Heart right ventricle (tissue), 16 donors: Measurements from ENCODE around the gene DAGLB. TPM values are rescaled to one million over a fixed set of nuclear protein-coding genes. Genes with fewer than 3 reads are reported as not detected.

Source experiments
- ATAC-seq, 8 donors: fragments of 200-7000 bp; cut with Tn5 transposase; one replicate each; pipeline ENCODE4 v1.9.1; 2020; ENCODE audit warnings: mild to moderate bottlenecking in 8 of 8, moderate library complexity in 8 of 8, moderate number of reproducible peaks in 1 of 8
- DNase-seq, 2 donors: peaks; one replicate each; pipeline ENCODE4 v3.0.0-alpha.2; 2020
- H3K27ac ChIP-seq, 10 donors: fragments of 200-600 bp; sonication (generic) in 2 of 10; one replicate each; pipeline versions ENCODE4 v1.5.0 to v1.8.0; 2020 to 2022; ENCODE audit warnings: mild to moderate bottlenecking in 3 of 10
- H3K27me3 ChIP-seq, 7 donors: fragments of 200-600 bp; one replicate each; pipeline ENCODE4 v1.8.0; 2021 to 2022; ENCODE audit warnings: mild to moderate bottlenecking in 2 of 7
- H3K36me3 ChIP-seq, 9 donors: fragments of 200-600 bp; sonication (generic) in 1 of 9; one replicate each; pipeline versions ENCODE4 v1.5.0 to v1.8.0; 2020 to 2022; ENCODE audit warnings: mild to moderate bottlenecking in 2 of 9
- H3K4me1 ChIP-seq, 9 donors: fragments of 200-600 bp; sonication (generic) in 1 of 9; one replicate each; pipeline versions ENCODE4 v1.5.0 to v1.8.0; 2020 to 2022; ENCODE audit warnings: mild to moderate bottlenecking in 4 of 9
- H3K4me3 ChIP-seq, 10 donors: fragments of 200-600 bp; sonication (generic) in 2 of 10; one replicate each; pipeline versions ENCODE4 v1.5.0 to v1.8.0; 2020 to 2022; ENCODE audit warnings: mild to moderate bottlenecking in 7 of 10, moderate library complexity in 2 of 10
- H3K9me3 ChIP-seq, 11 donors: fragments of 200-600 bp in 10 of 11; sonication (generic) in 2 of 11; one replicate each; pipeline versions ENCODE4 v1.5.0 to v1.8.0; 2013 to 2022; ENCODE audit warnings: mild to moderate bottlenecking in 2 of 11, control low read depth in 1 of 11, moderate library complexity in 1 of 11
- WGBS, 2 donors: extraction: QIAGEN DNeasy Blood & Tissue Kit; methylation state at CpG; one replicate each; pipeline ENCODE4 v1.1.7; 2013; ENCODE audit warnings: inconsistent platforms in 1 of 2; 5-methylcytosine and 5-hydroxymethylcytosine counted together
- intact Hi-C, 10 donors: fragments of 100-400 bp; cut with DNase I; formaldehyde crosslinking; loops; one replicate each; pipeline versions ENCODE4 v1.11.1 to v1.14.2; 2022
- polyA plus RNA-seq, 2 donors: library from polyadenylated mRNA; stranded (reverse); fragments of 200-250 nt; gene quantifications; one replicate each; pipeline ENCODE4 v1.2.3, GENCODE V29; 2013
- total RNA-seq, 10 donors: library from RNA; stranded (reverse); fragmentation: NEBNext Ultra II Directional in 3 of 10; extraction: Animal tissue kit (Norgen Biotek cat#: 25700) in 3 of 10; gene quantifications; one replicate each; pipeline versions ENCODE4 v1.2.1 to v1.2.4, GENCODE V29; 2021 to 2023
- TF ChIP-seq, protein P1 (sequence below), 9 donors: fragments of 200-600 bp; sonication (generic) in 2 of 9; IDR thresholded peaks; one replicate each; pipeline versions ENCODE4 v1.5.0 to v1.8.0; 2021 to 2022; ENCODE audit warnings: antibody characterized with exemption in 9 of 9, mild to moderate bottlenecking in 5 of 9, moderate library complexity in 1 of 9
- donor health status: Arrhythmogenic right ventricular cardiomyopathy.
- donor health status: ischemic (EF 13 %, LVEDD 7.1; RV severe dilation, severe dysfunction).
- donor health status: healthy with polysubstance abuse.
- donor health status: DM: no; HTN: yes; CAD: no.
- donor health status: DM: no; HTN: no; CAD: no.
- donor health status: ischemic (EF 25% LVEDD 6.9; RV normal size, moderate dysfunction).
- donor health status: ischemic (EF 25% LVEDD 5.7; RV mildly dilated, moderate dysfunction).
- donor health status: healthy.
- donor health status: DM: yes; HTN: yes; CAD: no.
- donor health status: Ischemic cardiomyopathy.
- donor health status: ischemic (EF 35%, LVEDD 5.7; RV mildly dilated, moderate dysfunction).
- donor health status: nonischemic (EF 11% LVEDD 7.7; RV severe dilation, severe dysfunction).
- donor health status: DM: yes; HTN: yes; CAD: no.
- donor health status: PGD.
- donor health status: ischemic (EF 29% LVEDD 5.4; RV normal size, mild dysfunction).
- donor health status: nonischemic (EF 23%, LVEDD 6.1; RV moderate dilation, normal function).

The DAGLB gene
- total and polyA plus RNA-seq, 12 donors = 4.8 to 12.9 (median 6.3) TPM

GRCh38 chr7:6420680-6421079 is 27.1 kb downstream of the DAGLB start:
- peaks cover 0 to 87% (median 42%) of the 10 kb centered on the region in 9 donors for H3K36me3 ChIP-seq
- no peak overlapping the region for H3K4me3 ChIP-seq
- TF ChIP-seq, protein P1, sequence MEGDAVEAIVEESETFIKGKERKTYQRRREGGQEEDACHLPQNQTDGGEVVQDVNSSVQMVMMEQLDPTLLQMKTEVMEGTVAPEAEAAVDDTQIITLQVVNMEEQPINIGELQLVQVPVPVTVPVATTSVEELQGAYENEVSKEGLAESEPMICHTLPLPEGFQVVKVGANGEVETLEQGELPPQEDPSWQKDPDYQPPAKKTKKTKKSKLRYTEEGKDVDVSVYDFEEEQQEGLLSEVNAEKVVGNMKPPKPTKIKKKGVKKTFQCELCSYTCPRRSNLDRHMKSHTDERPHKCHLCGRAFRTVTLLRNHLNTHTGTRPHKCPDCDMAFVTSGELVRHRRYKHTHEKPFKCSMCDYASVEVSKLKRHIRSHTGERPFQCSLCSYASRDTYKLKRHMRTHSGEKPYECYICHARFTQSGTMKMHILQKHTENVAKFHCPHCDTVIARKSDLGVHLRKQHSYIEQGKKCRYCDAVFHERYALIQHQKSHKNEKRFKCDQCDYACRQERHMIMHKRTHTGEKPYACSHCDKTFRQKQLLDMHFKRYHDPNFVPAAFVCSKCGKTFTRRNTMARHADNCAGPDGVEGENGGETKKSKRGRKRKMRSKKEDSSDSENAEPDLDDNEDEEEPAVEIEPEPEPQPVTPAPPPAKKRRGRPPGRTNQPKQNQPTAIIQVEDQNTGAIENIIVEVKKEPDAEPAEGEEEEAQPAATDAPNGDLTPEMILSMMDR (IDR thresholded peaks at IDR 0.05) = no peak
- no peak overlapping the region for H3K27ac ChIP-seq
- 96% methylated on average over 10 of the region's 10 CpGs for WGBS, 2 donors
- H3K4me1 ChIP-seq = peaks cover 0 to 36% (median 0%) of the 10 kb centered on the region in 9 donors
- intact Hi-C loops = no loop called here
- DNase-seq (no peak), ATAC-seq (no peak)
- H3K27me3 ChIP-seq = no peaks in the 10 kb centered on the region
- no peaks in the 10 kb centered on the region for H3K9me3 ChIP-seq

DNA sequence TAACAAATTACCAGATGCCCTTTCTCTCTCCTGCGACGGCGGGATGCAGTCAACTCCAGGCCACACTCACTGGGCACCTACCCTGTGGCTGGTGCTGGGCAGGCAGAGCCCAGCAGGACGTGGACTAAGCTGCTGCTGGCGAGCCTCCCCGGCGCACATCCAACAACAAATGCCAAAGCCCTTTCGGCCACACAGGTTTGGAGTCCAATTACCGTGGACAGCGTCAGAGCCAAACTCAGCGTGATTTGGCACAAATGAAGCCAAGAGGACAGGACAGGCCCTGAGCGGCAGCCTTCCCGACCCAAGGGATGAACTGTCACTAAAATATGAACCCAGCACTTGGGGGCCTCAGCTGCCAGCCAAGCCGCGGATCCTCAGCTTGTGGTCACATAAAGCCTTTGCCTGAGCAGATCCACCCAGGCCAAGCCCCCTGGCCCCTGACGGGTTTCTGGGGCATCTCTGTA is 28.4 kb downstream of the DAGLB start:
- H3K9me3 ChIP-seq = no peaks in the 10 kb centered on the region
- peak; percentile 19 to 59 for DNase-seq
- peaks cover 0 to 87% (median 34%) of the 10 kb centered on the region in 9 donors for H3K36me3 ChIP-seq
- H3K4me1 ChIP-seq = peaks cover 0 to 22% (median 0%) of the 10 kb centered on the region in 9 donors
- ATAC-seq = peak; percentile 23 to 87 (median 66)
- no peak overlapping the region for H3K4me3 ChIP-seq
- WGBS, 2 donors = 89 to 94% methylated on average over 16 of the region's 16 CpGs
- no peaks in the 10 kb centered on the region for H3K27me3 ChIP-seq
- H3K27ac ChIP-seq = peak overlapping the region in 3 of 10 donors; percentile 22 to 44 (median 25)
- TF ChIP-seq, protein P1 (IDR thresholded peaks at IDR 0.05) = no peak
- intact Hi-C loops = no loop called here

DNA sequence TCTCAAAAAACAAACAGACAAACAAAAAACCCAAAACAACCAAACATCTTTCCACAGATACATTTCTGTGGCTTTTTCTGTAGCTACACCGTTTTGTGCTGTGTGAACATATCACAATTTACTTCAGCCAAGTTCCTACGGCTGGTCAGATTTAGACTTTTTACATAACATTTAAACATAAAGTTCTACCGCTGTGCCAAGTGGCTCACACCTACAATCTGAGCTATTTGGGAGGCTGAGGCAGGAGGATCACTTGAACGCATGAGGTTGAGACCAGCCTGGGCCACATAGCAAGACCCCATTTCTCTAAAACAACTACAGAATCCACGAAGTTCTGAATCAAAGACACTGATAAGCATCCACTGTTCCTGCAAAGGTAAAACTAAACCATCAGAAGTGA is 30.3 kb downstream of the DAGLB start:
- H3K9me3 ChIP-seq = no peaks in the 10 kb centered on the region
- peaks cover 0 to 90% (median 40%) of the 10 kb centered on the region in 9 donors for H3K36me3 ChIP-seq
- H3K27me3 ChIP-seq = no peaks in the 10 kb centered on the region
- no peak overlapping the region for H3K4me3 ChIP-seq
- intact Hi-C loops = no loop called here
- no peak overlapping the region for H3K27ac ChIP-seq
- DNase-seq (no peak), ATAC-seq (no peak)
- 96 to 97% methylated on average over 5 of the region's 5 CpGs for WGBS, 2 donors
- TF ChIP-seq, protein P1 (IDR thresholded peaks at IDR 0.05) = no peak
- peaks cover 0 to 4% (median 0%) of the 10 kb centered on the region in 9 donors for H3K4me1 ChIP-seq

DNA sequence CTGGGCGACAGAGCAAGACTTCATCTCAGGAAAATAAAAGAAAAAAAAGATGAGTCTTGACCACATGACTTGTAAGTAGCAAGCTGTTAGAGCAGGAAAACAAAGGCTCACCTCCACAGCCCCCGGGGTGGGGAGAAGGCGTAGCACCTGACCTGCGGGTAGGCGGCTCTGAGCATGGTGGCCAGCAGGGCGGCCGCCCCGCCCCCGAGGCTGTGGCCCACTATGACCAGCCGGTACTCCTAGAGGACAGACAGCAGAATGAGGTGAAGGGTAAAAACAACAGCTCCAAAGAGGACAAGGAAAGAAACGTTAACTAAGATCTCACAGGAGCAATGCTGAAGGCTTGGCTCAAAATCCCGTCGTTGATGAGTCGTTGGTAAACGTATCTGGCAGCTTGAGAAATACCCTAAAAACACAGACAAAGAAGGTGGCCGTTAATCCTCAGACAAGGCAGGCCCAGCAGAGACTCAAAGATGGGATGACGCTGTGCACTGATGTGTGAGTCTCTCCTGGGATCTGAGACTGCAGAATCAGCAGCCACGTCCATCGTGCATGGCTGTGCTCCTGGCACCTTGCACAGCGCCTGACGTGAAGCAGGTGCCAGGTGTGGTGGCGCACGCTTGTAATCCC is 31.1 kb downstream of the DAGLB start:
- WGBS, 2 donors = 84 to 87% methylated on average over 23 of the region's 23 CpGs
- Histone ChIP-seq H3K4me3 (no peak overlapping the region), H3K36me3 (peaks cover 0 to 90% (median 42%) of the 10 kb centered on the region in 9 donors), H3K4me1 (no peaks in the 10 kb centered on the region), H3K27ac (no peak overlapping the region), H3K9me3 (no peaks in the 10 kb centered on the region), H3K27me3 (no peaks in the 10 kb centered on the region)
- no peak for DNase-seq
- intact Hi-C loops = no loop called here
- ATAC-seq = peak in 1 of 8 donors; percentile 25
- TF ChIP-seq, protein P1 (IDR thresholded peaks at IDR 0.05) = no peak
